ENCODE results near the gene ZNF382.
A peak's percentile ranks its signal among the peaks of the same experiment; 100 is the strongest.

ZNF382 gene

GRCh38 chr19:36573895-36574720 is 31.0 kb upstream of the ZNF382 start:
- TF ChIP-seq ZFP30 (CRISPR knock-in tag; IDR thresholded peaks at IDR 0.05) (no peak), TSHZ2 (CRISPR knock-in tag; IDR thresholded peaks at IDR 0.05) (no peak), ZFP3 (CRISPR knock-in tag; IDR thresholded peaks at IDR 0.05) (no peak), SNAI2 (CRISPR knock-in tag; IDR thresholded peaks at IDR 0.05) (no peak), PPARA (CRISPR knock-in tag; IDR thresholded peaks at IDR 0.05; ENCODE audit: borderline replicate concordance) (no peak), ZNF8 (CRISPR knock-in tag; IDR thresholded peaks at IDR 0.05) (no peak), TOX (CRISPR knock-in tag; IDR thresholded peaks at IDR 0.05; ENCODE audit: borderline replicate concordance) (no peak)
- ATAC-seq: peak; percentile 51

GRCh38 chr19:36574741-36575140 is 30.4 kb upstream of the ZNF382 start:
- ATAC-seq: no peak
- TF ChIP-seq ZNF8 (CRISPR knock-in tag; IDR thresholded peaks at IDR 0.05) (no peak), POU6F1 (CRISPR knock-in tag; IDR thresholded peaks at IDR 0.05; ENCODE audit: borderline replicate concordance, low read depth) (no peak), TSHZ2 (CRISPR knock-in tag; IDR thresholded peaks at IDR 0.05) (no peak), RARB (CRISPR knock-in tag; IDR thresholded peaks at IDR 0.05) (no peak), ZFP30 (CRISPR knock-in tag; IDR thresholded peaks at IDR 0.05) (no peak), ZFP3 (CRISPR knock-in tag; IDR thresholded peaks at IDR 0.05) (no peak), ZNF565 (CRISPR knock-in tag; conservative IDR thresholded peaks at IDR 0.05; ENCODE audit: low read depth) (no peak), ISL1 (CRISPR knock-in tag; IDR thresholded peaks at IDR 0.05) (no peak), PATZ1 (CRISPR knock-in tag; IDR thresholded peaks at IDR 0.05; ENCODE audit: borderline replicate concordance) (no peak)

GRCh38 chr19:36577271-36577996 is 27.7 kb upstream of the ZNF382 start:
- TF ChIP-seq ZC3H10 (CRISPR knock-in tag; IDR thresholded peaks at IDR 0.05): no peak
- TF ChIP-seq TCF4 (CRISPR knock-in tag; IDR thresholded peaks at IDR 0.05; ENCODE audit: borderline replicate concordance): no peak
- no peak for TF ChIP-seq ZNF565 (CRISPR knock-in tag; conservative IDR thresholded peaks at IDR 0.05; ENCODE audit: low read depth)
- no peak for TF ChIP-seq CSRNP3 (CRISPR knock-in tag; IDR thresholded peaks at IDR 0.05)
- no peak for TF ChIP-seq ISL1 (CRISPR knock-in tag; IDR thresholded peaks at IDR 0.05)
- TF ChIP-seq ZNF70 (CRISPR knock-in tag; IDR thresholded peaks at IDR 0.05): no peak
- TF ChIP-seq CREB5 (CRISPR knock-in tag; IDR thresholded peaks at IDR 0.05; ENCODE audit: low read depth): no peak
- TF ChIP-seq OSR1 (CRISPR knock-in tag; IDR thresholded peaks at IDR 0.05): no peak
- TF ChIP-seq CSDC2 (CRISPR knock-in tag; IDR thresholded peaks at IDR 0.05): no peak
- no peak for TF ChIP-seq SNAI2 (CRISPR knock-in tag; IDR thresholded peaks at IDR 0.05)
- no peak for TF ChIP-seq PATZ1 (CRISPR knock-in tag; IDR thresholded peaks at IDR 0.05; ENCODE audit: borderline replicate concordance)
- ATAC-seq: no peak

Data from SK-N-SH treated with all-trans-retinoic acid at 6 μM for 48 hours (cell line).